Astrocyte of the spinal cord (primary cell): ENCODE data around the gene ANKRD18A.
"Not testable (repeated sequence)": the region's sequence is repeated elsewhere in the genome, so short reads cannot be mapped to it uniquely, and the experiment has no call there.

Experiments used
- DNase-seq: peaks from one replicate; pipeline ENCODE4 v3.0.0; 2011; ENCODE audit warnings: low read depth, low spot score
- H3K4me3 ChIP-seq: 2 replicates; pipeline ENCODE4 v1.5.1; 2011; ENCODE audit warnings: low read depth, mild to moderate bottlenecking, low read length, moderate library complexity
- in situ Hi-C: cut with HindIII; loops from 2 replicates; pipeline ENCODE4 v1.10.0; 2017; ENCODE audit warnings: low sequenced_read_pairs
- TF ChIP-seq, protein P1 (sequence below): IDR thresholded peaks from 2 replicates; pipeline ENCODE4 v1.5.1; 2012; ENCODE audit warnings: low read depth, mild to moderate bottlenecking, low read length, inconsistent platforms

Gene ANKRD18A

DNA sequence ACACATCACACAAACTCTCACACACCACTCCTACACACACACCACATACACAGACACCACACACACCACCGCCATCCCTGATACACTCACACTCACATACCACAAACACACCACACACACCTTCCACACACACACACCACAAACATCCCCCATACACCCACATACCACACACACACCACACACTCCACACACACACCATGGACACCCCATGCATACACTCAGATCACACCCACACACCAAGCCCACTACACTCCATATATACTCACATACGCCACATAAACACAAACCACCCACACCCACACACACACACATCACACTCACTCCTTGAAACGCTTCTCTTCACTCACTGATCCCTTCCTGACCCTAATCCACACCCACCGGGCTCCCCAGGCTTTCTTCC lies 9.1 kb upstream of the ANKRD18A start:
- TF ChIP-seq, protein P1, sequence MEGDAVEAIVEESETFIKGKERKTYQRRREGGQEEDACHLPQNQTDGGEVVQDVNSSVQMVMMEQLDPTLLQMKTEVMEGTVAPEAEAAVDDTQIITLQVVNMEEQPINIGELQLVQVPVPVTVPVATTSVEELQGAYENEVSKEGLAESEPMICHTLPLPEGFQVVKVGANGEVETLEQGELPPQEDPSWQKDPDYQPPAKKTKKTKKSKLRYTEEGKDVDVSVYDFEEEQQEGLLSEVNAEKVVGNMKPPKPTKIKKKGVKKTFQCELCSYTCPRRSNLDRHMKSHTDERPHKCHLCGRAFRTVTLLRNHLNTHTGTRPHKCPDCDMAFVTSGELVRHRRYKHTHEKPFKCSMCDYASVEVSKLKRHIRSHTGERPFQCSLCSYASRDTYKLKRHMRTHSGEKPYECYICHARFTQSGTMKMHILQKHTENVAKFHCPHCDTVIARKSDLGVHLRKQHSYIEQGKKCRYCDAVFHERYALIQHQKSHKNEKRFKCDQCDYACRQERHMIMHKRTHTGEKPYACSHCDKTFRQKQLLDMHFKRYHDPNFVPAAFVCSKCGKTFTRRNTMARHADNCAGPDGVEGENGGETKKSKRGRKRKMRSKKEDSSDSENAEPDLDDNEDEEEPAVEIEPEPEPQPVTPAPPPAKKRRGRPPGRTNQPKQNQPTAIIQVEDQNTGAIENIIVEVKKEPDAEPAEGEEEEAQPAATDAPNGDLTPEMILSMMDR = no peak
- H3K4me3 ChIP-seq = no peak overlapping the region
- no peak for DNase-seq
- in situ Hi-C loops = no loop called here

DNA sequence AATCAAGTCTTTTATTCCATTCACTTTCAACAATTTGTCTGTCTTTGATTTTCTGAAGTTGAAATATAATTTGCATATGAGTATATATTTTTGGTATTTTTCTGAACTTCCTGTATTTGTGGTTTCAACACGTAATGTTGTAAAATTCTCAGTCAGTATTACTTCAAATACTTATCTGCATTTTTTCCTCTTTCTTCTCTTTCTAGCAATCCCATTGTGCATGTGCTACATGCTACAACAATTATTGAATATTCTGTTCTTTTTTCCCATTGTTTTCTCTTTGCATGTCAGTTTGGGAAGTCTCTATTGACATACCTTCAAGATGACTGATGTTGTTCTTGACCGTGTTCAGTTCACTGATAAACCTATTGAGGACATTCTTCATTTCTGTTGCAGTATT lies 5.6 kb upstream of the ANKRD18A start:
- TF ChIP-seq, protein P1 = no peak
- in situ Hi-C loops = no loop called here
- H3K4me3 ChIP-seq = no peak overlapping the region
- DNase-seq = no peak

DNA sequence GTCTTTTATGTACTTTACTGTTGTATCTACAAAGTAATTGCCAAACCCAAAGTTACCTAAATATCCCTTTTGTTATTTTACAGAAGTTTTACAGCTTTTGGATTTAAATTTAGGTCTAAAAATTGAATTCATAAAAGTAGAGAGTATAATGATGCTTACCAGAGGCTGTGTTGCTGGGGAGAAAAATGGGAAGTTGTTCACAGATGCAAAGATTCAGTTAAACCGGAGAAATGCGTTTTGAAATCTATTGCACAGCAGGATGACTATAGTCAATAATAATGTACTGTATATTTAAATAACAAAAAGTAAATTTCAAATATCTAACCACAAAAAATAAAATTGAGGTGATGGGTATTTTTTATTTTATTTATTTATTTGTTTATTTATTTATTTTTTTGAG lies 2.6 kb upstream of the ANKRD18A start:
- no peak overlapping the region for H3K4me3 ChIP-seq
- in situ Hi-C loops = no loop called here
- TF ChIP-seq, protein P1 = no peak
- DNase-seq = no peak

DNA sequence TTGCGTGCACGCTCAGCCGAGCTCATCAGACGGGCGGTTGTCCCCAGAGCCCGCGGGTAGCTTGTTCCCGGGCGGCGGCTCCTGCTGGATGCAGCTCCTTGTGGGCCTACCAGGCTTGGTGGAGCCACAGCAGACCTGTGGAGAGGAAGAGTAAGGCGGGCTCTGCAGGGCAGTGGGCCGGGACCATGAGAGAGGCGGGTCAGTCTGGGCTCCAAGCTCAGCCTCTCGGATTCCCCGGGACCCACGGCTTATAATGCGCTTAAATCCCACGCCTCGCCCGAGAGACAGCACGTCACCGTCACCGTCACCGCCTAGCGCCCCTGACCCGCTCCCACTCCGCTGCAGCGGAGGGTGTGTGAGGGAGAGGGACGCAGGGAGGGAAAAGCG lies 1.9 kb upstream of the ANKRD18A start:
- in situ Hi-C loops = no loop called here
- peak; percentile 3 for DNase-seq
- peak overlapping the region; percentile 50 for H3K4me3 ChIP-seq
- TF ChIP-seq, protein P1 = no peak

DNA sequence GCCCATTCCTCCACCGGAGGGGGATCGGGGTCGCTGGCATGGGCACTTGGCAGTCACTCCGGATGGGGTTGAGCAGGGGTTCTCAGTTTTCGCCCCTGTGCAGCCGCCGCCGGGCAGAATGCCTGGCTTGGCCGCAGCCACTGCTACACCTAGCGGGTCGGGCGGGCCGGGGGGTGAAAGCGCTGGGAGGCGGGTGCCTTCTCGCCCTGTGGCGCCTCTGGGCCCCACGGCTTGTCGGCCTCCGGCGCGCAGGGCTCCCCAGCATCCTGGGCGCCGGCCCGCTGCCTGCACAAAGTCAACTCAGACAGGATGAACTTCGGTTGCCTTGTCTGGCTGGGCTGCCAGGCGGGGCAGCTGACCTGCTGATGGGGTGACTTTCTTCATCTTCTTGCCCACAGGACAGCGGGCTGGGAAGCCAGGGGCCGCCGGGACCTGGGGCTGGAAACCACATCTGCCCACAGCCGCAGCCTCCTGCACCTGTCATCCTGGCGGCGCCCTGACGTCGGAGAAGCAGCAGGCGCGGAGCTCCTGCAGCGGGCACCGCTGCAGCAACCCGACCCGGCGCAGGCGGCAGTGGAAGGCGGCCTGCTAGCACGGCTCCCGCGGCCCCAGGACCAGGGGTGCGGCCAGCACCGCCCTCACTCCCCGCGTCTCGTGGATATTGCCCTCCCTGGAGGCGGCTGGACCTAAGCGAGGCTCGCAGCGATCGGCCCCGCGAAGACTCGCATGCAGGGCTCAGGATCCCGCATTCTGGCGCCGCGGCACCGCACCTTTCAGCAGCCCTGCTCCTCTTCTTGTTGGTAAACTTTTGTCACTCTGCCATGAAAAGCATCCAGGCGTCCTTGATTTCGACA lies 1.3 kb upstream of the ANKRD18A start:
- H3K4me3 ChIP-seq = peak overlapping the region; percentile 50
- DNase-seq = peak; percentile 38

DNA sequence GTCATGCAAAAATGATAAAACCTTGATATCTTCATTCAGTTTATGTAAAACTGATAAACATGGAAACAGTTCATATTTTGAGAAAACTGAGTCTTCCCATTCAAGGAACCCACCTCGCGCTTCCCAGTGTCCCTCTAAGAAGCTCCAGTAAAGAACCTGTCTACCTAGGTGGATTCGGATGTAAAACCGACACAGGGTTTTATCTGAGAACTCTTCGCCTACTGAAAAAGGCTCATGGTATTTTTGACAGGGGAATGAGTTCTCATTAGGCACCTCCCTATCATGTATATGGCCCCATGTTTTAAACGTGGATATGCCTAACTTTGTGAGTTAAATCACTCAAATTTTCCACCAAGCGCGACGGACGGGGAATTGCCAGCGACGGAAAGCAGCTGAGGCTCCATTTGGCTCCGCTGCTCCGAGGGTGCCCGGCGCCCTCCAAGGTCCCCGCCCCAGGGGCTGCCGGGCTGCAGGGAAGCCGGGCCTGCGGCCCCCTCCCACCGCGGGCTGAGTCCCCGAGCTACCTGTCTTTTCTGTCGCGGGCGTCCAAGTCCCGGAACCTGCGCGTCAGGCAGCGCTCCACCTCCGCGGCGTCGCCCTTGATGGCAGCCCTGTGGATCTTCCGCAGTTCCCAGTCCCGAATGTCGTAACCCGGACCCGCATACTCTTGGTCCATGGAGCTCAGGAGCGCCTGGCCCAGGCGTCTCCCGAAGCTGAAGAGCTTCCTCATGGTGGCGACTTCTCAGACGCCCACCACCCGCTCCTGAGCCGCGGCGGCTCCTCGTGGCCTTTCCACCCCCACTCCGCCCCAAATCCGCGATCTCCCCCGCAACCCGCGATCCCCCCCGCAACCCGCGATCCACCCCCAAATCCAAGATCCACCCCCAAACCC lies 594 bp downstream of the ANKRD18A start:
- peak overlapping the region; percentile 50 for H3K4me3 ChIP-seq
- in situ Hi-C loops = no loop called here
- DNase-seq = no peak
- TF ChIP-seq, protein P1 = no peak

More for the DNA sequence above, 1.3 kb upstream of the ANKRD18A start:
- in situ Hi-C loops = no loop called here
- TF ChIP-seq, protein P1 = no peak

DNA sequence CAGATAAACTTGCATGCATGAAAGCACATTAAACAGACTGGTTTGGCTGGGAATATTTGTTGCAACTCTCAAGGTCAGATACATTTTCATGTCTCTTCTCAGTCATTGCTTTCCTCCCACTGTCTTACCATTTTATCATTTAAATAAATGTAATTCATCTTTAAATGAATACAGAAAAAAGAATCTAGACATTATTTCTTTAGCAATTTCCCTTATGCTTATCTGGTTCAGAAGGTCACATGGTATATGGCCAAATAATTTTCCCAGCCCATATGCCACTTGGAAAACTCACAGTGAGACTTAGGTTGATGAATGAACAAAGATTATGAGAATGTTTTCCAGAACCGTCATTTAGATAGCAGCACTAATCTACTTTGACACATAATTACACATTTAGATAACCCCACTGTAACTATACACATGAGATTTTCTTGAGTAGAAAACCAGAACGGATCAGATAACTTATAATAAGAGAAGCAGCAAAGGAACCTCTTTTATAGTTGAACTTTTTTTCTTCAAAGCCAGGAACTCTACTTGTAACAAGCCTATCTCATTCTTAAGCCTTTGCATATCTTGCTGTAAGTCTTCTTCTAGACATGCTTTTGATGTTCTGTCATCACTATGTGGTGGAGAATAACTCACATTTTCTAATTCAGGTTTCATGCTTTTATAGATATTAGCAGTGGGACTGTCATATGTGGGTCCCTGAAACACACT lies 22.2 kb downstream of the ANKRD18A start:
- H3K4me3 ChIP-seq, in situ Hi-C loops, DNase-seq: not testable (repeated sequence)

DNA sequence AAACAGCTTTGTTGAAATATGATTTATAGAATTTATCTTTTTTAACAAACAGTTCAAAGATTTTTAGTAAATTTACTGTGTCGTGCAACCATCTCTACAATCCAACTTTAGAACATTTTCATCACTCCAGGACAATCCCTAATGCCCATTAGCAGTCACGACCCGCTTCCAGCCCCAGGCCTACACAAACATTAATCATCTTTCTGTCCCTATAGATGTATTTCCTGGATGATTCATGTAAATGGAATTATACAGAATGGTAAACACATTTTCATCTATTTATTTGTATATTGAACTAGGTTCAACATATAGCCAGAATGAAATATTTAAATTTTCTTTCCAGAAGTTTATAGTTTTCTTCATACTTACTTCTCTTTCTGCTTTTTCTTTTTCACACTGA lies 25.3 kb downstream of the ANKRD18A start:
- in situ Hi-C loops, DNase-seq, H3K4me3 ChIP-seq: not testable (repeated sequence)

DNA sequence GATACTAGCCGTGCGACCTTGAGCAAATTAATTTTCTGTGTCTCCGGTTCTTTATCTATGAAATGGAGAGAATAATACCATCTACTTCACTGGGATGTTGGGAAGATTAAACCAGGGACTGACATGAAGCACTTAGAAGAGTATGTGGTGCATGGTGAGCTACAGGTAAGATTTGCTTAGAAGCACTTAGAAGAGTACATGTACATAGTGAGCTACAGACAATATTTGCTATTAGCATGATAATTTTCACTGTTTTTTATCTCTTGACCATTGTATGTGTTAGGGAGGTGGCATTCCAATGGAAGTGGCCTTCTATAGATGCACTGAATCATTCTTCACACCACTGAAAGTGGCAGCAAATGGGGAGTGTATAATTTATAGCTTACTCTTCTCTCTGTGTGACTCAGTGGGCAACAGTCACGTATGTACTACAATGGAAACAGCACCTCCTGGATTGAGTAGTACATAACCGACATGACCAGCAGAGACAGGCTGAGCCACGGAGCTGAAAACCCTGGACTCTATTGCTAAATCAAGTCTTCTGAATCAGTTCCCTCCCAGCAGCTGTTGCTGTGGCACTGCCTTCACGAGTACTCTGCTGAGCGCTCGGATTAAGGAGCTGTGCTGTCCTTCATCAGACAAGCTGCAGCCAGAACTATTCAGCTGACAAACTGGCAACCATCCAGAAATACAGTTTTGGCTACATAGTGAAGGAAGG lies 28.9 kb downstream of the ANKRD18A start:
- peak; percentile 1 for DNase-seq
- in situ Hi-C loops, H3K4me3 ChIP-seq: not testable (repeated sequence)
